Renal cortex interstitium (tissue), 11 donors: ENCODE data around the gene SAMD14. TPM values are rescaled to one million over a fixed set of nuclear protein-coding genes. Genes with fewer than 3 reads are reported as not detected.
"Not testable (repeated sequence)": the region's sequence is repeated elsewhere in the genome, so short reads cannot be mapped to it uniquely, and the experiment has no call there.

ENCODE experiments used
- DNase-seq, 11 donors: peaks; one replicate each; pipeline ENCODE4 v3.0.0-alpha.2; 2013; ENCODE audit warnings: low read depth in 9 of 11, low spot score in 4 of 11; ENCODE audit errors: extremely low read depth in 1 of 11
- polyA plus RNA-seq, 3 donors: library from polyadenylated mRNA; unstranded; fragments of 120-200 nt; gene quantifications; one replicate each; pipeline ENCODE4 v1.2.1, GENCODE V29; 2013; ENCODE audit not compliant: insufficient read length in 3 of 3

SAMD14 gene
- polyA plus RNA-seq, 3 donors, result 13.2 to 19.4 (median 18.6) TPM

GRCh38 chr17:50072130-50072529, 57.8 kb downstream of the SAMD14 start:
- DNase-seq, result no peak

GRCh38 chr17:50071692-50072091, 58.3 kb downstream of the SAMD14 start:
- DNase-seq, result no peak

- DNase-seq, result no peak
Observed at GRCh38 chr17:50070908-50071680, 58.9 kb downstream of the SAMD14 start.

DNA sequence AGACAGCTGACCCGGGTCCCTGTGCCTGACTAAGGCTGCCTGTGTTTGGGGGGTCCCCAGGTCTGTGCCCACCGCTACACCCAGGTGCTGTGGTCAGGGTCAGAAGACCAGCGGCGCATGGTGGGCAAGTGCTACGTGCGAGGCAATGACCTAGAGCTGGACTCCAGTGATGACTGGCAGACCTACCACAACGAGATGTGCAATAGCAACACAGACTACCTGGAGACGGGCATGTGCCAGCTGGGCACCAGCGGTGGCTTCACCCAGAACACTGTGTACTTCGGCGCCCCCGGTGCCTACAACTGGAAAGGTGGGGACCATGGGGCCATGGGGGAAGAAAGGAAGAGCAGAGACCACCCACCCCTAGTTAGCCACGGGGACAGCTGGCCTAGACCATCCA, 62.0 kb downstream of the SAMD14 start:
- DNase-seq, result no peak

- DNase-seq, result no peak
Observed at GRCh38 chr17:50066995-50067394, 63.0 kb downstream of the SAMD14 start.

- no peak for DNase-seq
Observed at GRCh38 chr17:50065056-50065455, 64.9 kb downstream of the SAMD14 start.

DNA sequence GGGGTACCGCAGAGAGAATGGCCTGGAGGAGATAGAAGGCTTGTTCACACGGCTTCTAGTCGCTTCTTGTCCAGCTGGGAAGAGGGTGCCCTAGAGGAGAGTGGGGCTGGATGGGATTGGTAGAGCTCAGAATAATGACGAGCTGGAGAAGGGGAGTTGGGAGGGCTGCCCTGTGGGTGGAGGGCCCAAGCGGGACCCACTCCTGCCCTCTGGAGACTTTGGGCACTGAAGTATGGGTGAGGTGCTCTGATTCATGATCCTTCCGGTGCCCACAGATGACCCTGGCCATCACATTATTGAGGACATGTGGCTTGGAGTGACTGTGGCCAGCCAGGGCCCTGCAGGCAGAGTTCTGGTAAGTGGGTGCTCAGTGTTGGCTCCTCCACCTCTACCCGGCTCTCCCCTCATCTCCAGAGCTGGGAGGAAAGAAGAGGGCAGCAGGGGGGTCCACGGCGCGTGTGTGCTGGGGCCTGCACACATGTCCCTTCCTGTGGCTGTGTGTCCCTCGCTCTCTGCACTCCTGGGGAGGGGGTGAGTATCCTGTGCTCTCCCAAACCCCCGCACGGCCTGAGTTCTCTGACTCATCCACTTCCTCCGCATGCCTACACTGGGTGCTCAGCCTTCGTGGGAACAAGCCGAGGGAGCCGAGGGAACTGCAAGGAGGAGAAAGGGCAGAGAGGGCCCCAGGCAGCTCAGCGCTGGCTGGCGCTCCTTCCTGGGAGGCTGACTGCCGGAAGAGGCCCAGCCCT, 65.5 kb downstream of the SAMD14 start:
- DNase-seq, result no peak

- no peak for DNase-seq
Observed at GRCh38 chr17:50063561-50064252, 66.3 kb downstream of the SAMD14 start.

DNA sequence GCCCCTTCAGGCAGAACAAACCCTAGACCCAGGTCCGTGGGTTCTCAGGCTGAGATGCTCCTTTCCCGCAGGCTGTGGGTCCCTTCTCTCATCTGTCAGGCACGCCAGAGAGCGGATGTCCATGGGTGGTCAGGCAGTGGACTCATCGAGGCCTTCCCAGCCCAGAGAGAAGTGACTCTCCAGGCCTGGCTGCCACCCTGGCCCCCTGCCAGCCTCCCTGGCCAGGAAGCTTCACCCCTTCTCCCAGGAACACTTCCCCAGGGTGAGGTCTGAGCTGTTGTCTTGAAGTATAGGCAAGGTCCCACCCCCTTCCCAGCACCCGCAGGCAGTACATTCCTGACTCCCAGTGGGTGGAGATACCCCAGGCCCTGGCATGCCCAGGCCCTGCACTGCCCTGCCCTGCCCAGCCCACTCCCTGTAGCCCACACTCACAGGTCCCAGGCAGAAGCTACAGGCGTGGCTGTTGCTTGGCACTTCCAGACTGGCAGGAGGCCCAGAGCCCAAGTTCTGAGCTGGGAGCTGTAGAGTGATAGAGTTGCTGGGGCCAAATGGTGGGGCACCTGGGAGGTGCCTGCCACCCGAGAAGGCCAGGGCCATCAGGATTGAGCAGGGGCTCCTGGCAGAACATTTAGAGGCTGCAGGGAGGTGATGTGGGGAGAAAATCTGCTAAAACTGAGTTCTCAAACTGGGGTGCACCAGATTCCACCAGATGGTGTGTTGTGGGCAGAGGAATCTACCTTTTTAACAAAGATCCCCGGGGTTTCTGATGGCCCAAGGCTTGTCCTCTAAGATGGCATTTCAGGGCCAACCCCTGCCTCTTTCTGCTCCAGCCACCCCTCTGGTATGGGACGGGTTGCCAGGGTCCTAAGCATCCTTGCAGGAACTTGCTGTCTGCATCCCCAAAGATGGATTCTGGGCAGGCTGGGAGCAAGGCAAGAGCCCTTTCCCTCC, 67.4 kb downstream of the SAMD14 start:
- DNase-seq, result no peak

DNA sequence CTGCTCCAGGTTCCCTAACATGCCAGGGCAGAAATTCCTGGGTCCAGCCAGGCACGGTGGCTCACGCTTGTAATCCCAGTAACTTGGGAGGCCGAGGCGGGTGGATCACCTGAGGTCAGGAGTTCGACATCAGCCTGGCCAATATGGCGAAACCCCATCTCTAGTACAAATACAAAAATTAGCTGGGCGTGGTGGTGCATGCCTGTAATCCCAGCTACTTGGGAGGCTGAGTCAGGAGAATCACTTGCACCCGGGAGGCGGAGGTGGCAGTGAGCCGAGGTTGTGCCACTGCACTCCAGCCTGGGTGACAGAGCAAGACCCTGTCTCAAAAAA, 68.3 kb downstream of the SAMD14 start:
- DNase-seq, result not testable (repeated sequence)

DNA sequence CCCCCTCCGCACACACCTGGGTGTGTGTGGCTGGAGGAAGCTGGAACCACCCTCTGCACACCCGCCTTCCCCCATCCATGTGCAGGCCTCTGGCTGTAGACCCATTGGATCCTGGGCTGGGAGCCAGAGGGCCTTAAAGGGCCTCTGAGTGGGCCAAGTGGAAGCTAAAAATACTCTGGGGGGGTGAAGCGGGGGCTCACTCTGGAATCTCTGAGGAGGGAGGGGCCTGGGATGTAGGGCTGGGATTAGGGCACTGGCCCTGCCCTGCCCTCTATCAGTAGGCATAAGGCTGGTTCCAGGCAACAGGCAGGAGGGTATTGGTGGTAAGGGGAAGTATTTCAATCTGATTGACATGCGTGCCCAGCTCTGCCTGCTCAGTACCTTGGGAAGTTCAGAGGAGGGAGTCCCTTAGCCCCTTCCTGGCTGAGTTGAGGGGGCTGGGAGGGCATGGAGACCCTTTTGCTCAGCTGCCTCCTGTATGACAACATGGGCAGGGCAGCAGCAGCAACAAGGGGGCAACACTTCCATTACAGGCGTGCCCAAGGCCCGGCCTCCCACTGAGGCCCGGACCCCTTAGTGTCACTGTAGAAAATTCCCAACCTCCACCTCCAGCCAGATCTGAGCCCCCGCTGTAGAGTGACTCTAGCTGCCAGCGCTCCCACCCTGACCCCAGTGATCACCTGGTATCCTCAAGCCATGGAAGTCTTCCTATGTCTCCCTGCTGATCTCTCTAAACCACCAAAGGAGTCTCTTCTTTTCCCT, 68.8 kb downstream of the SAMD14 start:
- DNase-seq, result no peak

Other genes starting within 250 kb of the SAMD14 start
- under 1 TPM; 0.76 to 0.89 (median 0.85) TPM for gene DLX4, start 161.0 kb downstream of the SAMD14 start, polyA plus RNA-seq
- gene DLX3, start 134.9 kb downstream of the SAMD14 start, polyA plus RNA-seq, result 1 to 10 TPM in 2 of 3 donors, under 1 TPM in 1; 0.92 to 1.5 (median 1.1) TPM
- gene ITGA3, start 74.0 kb downstream of the SAMD14 start, polyA plus RNA-seq, result 100 to 1,000 TPM in 1 of 3 donors, 10 to 100 TPM in 2; 84.1 to 101 (median 93.0) TPM
- 100 to 1,000 TPM; 103 to 125 (median 110) TPM for gene PDK2, start 34.8 kb downstream of the SAMD14 start, polyA plus RNA-seq
- gene PPP1R9B, start 20.5 kb upstream of the SAMD14 start, polyA plus RNA-seq, result 10 to 100 TPM; 39.5 to 59.3 (median 46.2) TPM
- 1 to 10 TPM in 1 of 3 donors, under 1 TPM in 2; 0.47 to 1.6 (median 0.98) TPM for gene SGCA, start 35.8 kb upstream of the SAMD14 start, polyA plus RNA-seq
- 100 to 1,000 TPM; 412 to 838 (median 505) TPM for gene COL1A1, start 71.5 kb upstream of the SAMD14 start, polyA plus RNA-seq
- gene TMEM92, start 144.3 kb upstream of the SAMD14 start, polyA plus RNA-seq, result 1 to 10 TPM; 1.7 to 3.3 (median 3.1) TPM
- 10 to 100 TPM; 15.6 to 29.2 (median 25.7) TPM for gene XYLT2, start 216.0 kb upstream of the SAMD14 start, polyA plus RNA-seq
- 10 to 100 TPM; 71.1 to 81.8 (median 74.9) TPM for gene MRPL27, start 243.0 kb upstream of the SAMD14 start, polyA plus RNA-seq
- 10 to 100 TPM in 1 of 3 donors, 1 to 10 TPM in 2; 8.6 to 11.0 (median 9.5) TPM for gene EME1, start 243.1 kb upstream of the SAMD14 start, polyA plus RNA-seq